ENCODE results near the gene SLF2.

SLF2 gene

GRCh38 chr10:100982916-100983830 lies 70.4 kb downstream of the SLF2 start:
- DNase-seq, result no peak

- no peak for DNase-seq
Observed at GRCh38 chr10:100983868-100984671, 71.3 kb downstream of the SLF2 start.

GRCh38 chr10:100984672-100985177 lies 72.0 kb downstream of the SLF2 start:
- DNase-seq, result no peak

- no peak for DNase-seq
Observed at GRCh38 chr10:100985336-100985735, 72.6 kb downstream of the SLF2 start.

- DNase-seq, result no peak
Observed at GRCh38 chr10:100986623-100986951, 73.8 kb downstream of the SLF2 start.

GRCh38 chr10:100986952-100987684 lies 74.4 kb downstream of the SLF2 start, which contains the start of the genes MRPL43 and TWNK:
Gene MRPL43, minus strand, starts transcription at chr10:100987497. Its CDS starts 54 bp downstream, at chr10:100987443.
Gene TWNK, plus strand, starts transcription at chr10:100987543. Its CDS starts 668 bp downstream, at chr10:100988211.
- DNase-seq, result peak; percentile 80

- no peak for DNase-seq
Observed at GRCh38 chr10:100987685-100988049, 74.9 kb downstream of the SLF2 start.

- no peak for DNase-seq
Observed at GRCh38 chr10:100988166-100988565, 75.4 kb downstream of the SLF2 start.

- no peak for DNase-seq
Observed at GRCh38 chr10:100989088-100989487, 76.3 kb downstream of the SLF2 start.

GRCh38 chr10:100993986-100994708 lies 81.4 kb downstream of the SLF2 start:
- no peak for DNase-seq

- DNase-seq, result no peak
Observed at GRCh38 chr10:100995181-100995580, 82.4 kb downstream of the SLF2 start.

GRCh38 chr10:100996678-100997359 lies 84.1 kb downstream of the SLF2 start:
- DNase-seq, result peak; percentile 21

GRCh38 chr10:100997360-100998182 lies 84.8 kb downstream of the SLF2 start:
- DNase-seq, result peak; percentile 72

- peak; percentile 55 for DNase-seq
Observed at GRCh38 chr10:100998183-100998990, 85.6 kb downstream of the SLF2 start.

GRCh38 chr10:100998991-100999741 lies 86.4 kb downstream of the SLF2 start:
- peak; percentile 70 for DNase-seq

- DNase-seq, result no peak
Observed at GRCh38 chr10:100999742-101000126, 87.0 kb downstream of the SLF2 start, which contains the start of gene LZTS2. Gene LZTS2, plus strand, starts transcription at chr10:100999808. Its CDS starts 2,731 bp downstream, at chr10:101002539.

- DNase-seq, result no peak
Observed at GRCh38 chr10:101000127-101000914, 87.6 kb downstream of the SLF2 start.

All from effector CD4-positive, alpha-beta T cell (primary cell).